Measurements from ENCODE around the gene F7. TPM values are rescaled to one million over a fixed set of nuclear protein-coding genes. Genes with fewer than 3 reads are reported as not detected.
"Not testable (repeated sequence)": the region's sequence is repeated elsewhere in the genome, so short reads cannot be mapped to it uniquely, and the experiment has no call there.

The F7 gene
- polyA plus RNA-seq, 4 donors: 0.24 to 45.3 TPM; not detected in 2

DNA sequence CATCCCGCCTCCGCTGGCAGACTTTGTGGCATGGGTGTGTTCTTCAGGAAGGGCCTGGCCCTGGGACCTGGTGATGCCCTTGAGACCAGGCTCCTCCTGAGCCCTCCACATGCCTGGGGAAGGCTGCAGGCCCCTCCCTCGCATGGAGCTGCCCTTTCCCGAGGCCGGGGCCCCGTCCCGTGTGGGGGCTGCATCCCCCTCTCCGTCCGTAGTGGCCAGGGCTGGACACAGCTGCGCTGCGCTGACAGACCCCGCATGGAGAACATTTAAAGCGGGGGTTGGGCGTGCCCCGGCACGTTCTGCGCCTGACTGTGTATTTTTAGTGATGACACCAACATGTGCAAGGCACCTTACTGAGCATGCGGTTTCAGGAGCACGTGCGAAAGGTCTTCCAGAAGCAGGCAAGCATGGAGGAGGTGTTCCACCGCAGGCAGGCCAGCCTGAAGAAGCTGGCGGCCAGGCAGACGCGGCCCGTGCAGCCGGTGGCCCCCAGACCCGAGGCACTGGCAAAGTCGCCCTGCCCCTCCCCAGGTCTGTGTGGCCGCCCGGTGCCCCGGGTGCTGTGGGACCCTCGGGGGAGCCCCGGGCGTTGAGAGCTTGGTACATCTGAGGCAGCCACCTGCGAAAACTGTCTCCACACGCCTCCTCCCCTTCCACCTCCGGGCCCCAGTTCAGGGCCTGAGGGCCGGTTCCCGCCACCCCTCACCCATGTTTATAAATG, 28.8 kb upstream of the F7 start:
- Histone ChIP-seq H3K4me1 (ENCODE audit: control insufficient read depth in 3 of 3, insufficient read depth in 2 of 3, low read depth in 1 of 3, low read length in 2 of 3) (no peaks in the 10 kb centered on the region), H3K27ac (ENCODE audit: low read depth in 1 of 3, low read length in 2 of 3) (no peak overlapping the region), H3K27me3 (ENCODE audit: control insufficient read depth in 3 of 3, insufficient read depth in 3 of 3, low read length in 3 of 3) (no peaks in the 10 kb centered on the region), H3K36me3 (ENCODE audit: control insufficient read depth in 3 of 3, insufficient read depth in 2 of 3, low read depth in 1 of 3, low read length in 3 of 3) (peaks cover 0 to 75% (median 0%) of the 10 kb centered on the region in 3 donors), H3K9me3 (ENCODE audit: control insufficient read depth in 2 of 2, insufficient read depth in 1 of 2, low read depth in 1 of 2, low read length in 1 of 2) (no peaks in the 10 kb centered on the region), H3K4me3 (ENCODE audit: low read depth in 1 of 3, low read length in 3 of 3) (no peak overlapping the region)
- FAIRE-seq: no peak
- DNase-seq: no peak
- 93 to 97% (median 97%) methylated on average over 34 to 39 of the region's 39 CpGs for WGBS, 3 donors

DNA sequence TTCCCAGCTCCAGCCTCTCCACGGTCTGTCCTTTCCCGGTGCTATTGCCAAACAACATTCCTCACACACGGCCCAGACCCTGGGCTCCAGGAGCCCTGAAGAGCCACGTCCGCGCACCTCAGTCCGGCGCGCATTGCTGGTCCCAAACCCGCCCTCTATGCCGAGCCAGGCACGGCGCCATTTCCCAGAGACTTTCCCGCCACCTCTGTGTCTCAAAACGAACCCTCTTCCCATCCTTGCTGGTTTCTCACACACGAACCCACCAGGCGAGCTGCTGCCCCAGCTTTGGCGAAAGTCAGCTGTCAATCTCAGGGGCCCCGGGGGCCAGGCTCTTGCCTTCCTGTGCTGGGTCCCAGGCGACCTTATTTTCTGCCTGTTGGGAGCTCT, 28.0 kb upstream of the F7 start:
- DNase-seq: no peak
- no peak for FAIRE-seq
- Histone ChIP-seq H3K4me3 (ENCODE audit: low read depth in 1 of 3, low read length in 3 of 3) (no peak overlapping the region), H3K9me3 (ENCODE audit: control insufficient read depth in 2 of 2, insufficient read depth in 1 of 2, low read depth in 1 of 2, low read length in 1 of 2) (no peaks in the 10 kb centered on the region), H3K27me3 (ENCODE audit: control insufficient read depth in 3 of 3, insufficient read depth in 3 of 3, low read length in 3 of 3) (no peaks in the 10 kb centered on the region), H3K36me3 (ENCODE audit: control insufficient read depth in 3 of 3, insufficient read depth in 2 of 3, low read depth in 1 of 3, low read length in 3 of 3) (peaks cover 0 to 79% (median 0%) of the 10 kb centered on the region in 3 donors), H3K4me1 (ENCODE audit: control insufficient read depth in 3 of 3, insufficient read depth in 2 of 3, low read depth in 1 of 3, low read length in 2 of 3) (no peaks in the 10 kb centered on the region), H3K27ac (ENCODE audit: low read depth in 1 of 3, low read length in 2 of 3) (no peak overlapping the region)
- WGBS, 3 donors: 87 to 94% (median 92%) methylated on average over 20 of the region's 20 CpGs

DNA sequence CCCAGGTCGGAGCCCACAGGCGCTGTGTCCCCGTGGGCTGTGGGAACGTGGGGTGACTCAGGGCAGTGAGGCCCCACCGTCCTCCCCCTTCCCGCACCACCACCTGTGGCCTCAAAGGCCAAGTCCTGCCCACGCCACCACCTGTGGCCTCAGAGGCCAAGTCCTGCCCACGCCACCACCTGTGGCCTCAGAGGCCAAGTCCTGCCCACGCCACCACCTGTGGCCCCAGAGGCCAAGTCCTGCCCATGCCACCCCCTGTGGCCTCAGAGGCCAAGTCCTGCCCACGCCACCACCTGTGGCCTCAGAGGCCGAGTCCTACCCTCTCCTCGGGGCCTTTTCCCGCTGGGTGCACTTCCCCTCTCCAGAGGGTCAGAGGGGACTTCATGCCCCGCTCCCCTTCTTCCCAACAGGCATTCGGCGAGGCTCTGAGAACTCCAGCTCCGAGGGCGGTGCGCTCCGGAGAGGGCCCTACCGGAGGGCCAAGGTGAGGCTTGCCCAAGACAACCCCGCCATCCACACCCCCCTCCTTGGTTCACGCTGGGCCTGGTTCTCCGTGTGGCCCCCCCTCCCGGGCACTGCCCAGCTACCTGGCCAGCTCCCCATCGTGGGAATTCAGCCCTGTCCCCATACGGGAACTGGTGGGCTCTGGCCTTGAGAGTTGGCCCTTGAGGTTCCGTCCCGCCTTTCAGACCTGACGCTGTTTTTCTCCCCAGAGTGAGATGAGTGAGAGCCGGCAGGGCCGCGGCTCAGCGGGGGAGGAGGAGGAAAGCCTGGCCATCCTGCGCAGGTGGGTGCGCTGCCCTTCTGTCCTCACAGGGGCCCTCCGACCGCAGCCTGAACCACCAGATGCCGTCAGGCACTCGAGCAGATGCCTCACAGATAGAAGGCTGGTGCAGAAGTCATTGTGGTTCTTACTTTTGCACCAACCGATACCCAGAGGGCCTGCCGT, 27.4 kb upstream of the F7 start:
- DNase-seq: no peak
- Histone ChIP-seq H3K4me1 (ENCODE audit: control insufficient read depth in 3 of 3, insufficient read depth in 2 of 3, low read depth in 1 of 3, low read length in 2 of 3) (no peaks in the 10 kb centered on the region), H3K4me3 (ENCODE audit: low read depth in 1 of 3, low read length in 3 of 3) (no peak overlapping the region), H3K36me3 (ENCODE audit: control insufficient read depth in 3 of 3, insufficient read depth in 2 of 3, low read depth in 1 of 3, low read length in 3 of 3) (peaks cover 0 to 85% (median 0%) of the 10 kb centered on the region in 3 donors), H3K27ac (ENCODE audit: low read depth in 1 of 3, low read length in 2 of 3) (no peak overlapping the region), H3K27me3 (ENCODE audit: control insufficient read depth in 3 of 3, insufficient read depth in 3 of 3, low read length in 3 of 3) (no peaks in the 10 kb centered on the region), H3K9me3 (ENCODE audit: control insufficient read depth in 2 of 2, insufficient read depth in 1 of 2, low read depth in 1 of 2, low read length in 1 of 2) (no peaks in the 10 kb centered on the region)
- FAIRE-seq: no peak
- WGBS, 3 donors: 92 to 93% (median 93%) methylated on average over 39 to 42 of the region's 42 CpGs

DNA sequence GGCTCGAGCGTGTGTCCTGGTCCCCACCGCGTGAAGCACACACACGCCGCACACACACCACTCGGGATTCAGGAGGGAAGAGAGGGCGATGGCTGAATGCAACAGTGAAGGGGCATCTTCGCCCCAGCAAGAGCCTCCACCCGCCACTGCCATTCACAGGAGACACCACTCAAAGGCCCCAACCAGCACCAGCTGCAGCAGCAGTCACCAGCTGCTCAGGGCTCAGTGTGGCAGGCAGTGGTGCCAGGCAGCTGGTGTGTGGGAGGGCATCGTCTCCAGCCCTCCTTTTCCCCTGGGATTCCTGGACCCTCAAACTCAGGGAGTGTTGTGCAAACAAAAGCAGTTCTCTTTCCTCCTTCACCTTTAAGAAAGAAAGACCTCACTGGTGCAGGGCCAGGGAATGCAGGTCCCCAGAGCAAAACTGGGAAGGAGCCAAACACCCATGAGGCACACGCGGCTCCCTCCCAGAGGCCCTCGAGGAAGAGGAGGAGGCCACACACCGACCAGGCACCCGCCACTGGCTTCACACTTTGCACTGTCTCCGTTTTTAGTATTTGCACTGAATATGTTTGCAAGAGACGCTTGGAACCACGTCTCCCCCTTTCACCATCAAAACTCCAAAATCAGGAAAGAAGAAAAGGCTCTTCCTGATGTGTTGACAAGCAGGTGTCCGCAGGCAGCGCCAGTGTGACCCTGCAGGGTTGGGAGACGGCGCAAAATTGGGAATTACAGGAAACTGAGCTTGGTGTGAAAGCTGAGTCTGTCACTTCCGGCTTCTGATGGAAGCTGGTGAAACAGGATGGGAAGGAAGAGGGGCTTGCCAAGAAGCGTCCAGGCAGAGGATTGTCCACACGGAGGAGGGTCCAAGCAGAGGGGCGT, 26.4 kb upstream of the F7 start:
- H3K27ac ChIP-seq (ENCODE audit: low read depth in 1 of 3, low read length in 2 of 3): no peak overlapping the region
- DNase-seq: no peak
- H3K4me1 ChIP-seq (ENCODE audit: control insufficient read depth in 3 of 3, insufficient read depth in 2 of 3, low read depth in 1 of 3, low read length in 2 of 3): no peaks in the 10 kb centered on the region
- H3K27me3 ChIP-seq (ENCODE audit: control insufficient read depth in 3 of 3, insufficient read depth in 3 of 3, low read length in 3 of 3): no peaks in the 10 kb centered on the region
- WGBS, 3 donors: 81 to 86% (median 86%) methylated on average over 25 to 27 of the region's 27 CpGs
- no peaks in the 10 kb centered on the region for H3K9me3 ChIP-seq (ENCODE audit: control insufficient read depth in 2 of 2, insufficient read depth in 1 of 2, low read depth in 1 of 2, low read length in 1 of 2)
- FAIRE-seq: no peak
- no peak overlapping the region for H3K4me3 ChIP-seq (ENCODE audit: low read depth in 1 of 3, low read length in 3 of 3)
- peaks cover 0 to 85% (median 0%) of the 10 kb centered on the region in 3 donors for H3K36me3 ChIP-seq (ENCODE audit: control insufficient read depth in 3 of 3, insufficient read depth in 2 of 3, low read depth in 1 of 3, low read length in 3 of 3)

DNA sequence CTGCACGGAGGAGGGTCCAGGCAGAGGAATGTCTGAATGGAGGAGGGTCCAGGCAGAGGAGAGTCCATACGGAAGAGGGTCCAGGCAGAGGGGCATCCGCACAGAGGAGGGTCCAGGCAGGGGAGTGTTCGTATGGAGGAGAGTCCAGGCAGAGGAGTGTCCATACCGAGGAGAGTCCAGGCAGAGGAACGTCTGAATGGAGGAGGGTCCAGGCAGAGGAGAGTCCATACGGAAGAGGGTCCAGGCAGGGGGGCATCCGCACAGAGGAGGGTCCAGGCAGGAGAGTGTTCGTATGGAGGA, 25.9 kb upstream of the F7 start:
- not testable (repeated sequence) for H3K9me3 ChIP-seq (ENCODE audit: control insufficient read depth in 2 of 2, insufficient read depth in 1 of 2, low read depth in 1 of 2, low read length in 1 of 2); H3K27me3 ChIP-seq (ENCODE audit: control insufficient read depth in 3 of 3, insufficient read depth in 3 of 3, low read length in 3 of 3); H3K27ac ChIP-seq (ENCODE audit: low read depth in 1 of 3, low read length in 2 of 3); H3K4me1 ChIP-seq (ENCODE audit: control insufficient read depth in 3 of 3, insufficient read depth in 2 of 3, low read depth in 1 of 3, low read length in 2 of 3); DNase-seq; H3K4me3 ChIP-seq (ENCODE audit: low read depth in 1 of 3, low read length in 3 of 3); FAIRE-seq
- peaks cover 0 to 85% (median 0%) of the 10 kb centered on the region in 3 donors for H3K36me3 ChIP-seq (ENCODE audit: control insufficient read depth in 3 of 3, insufficient read depth in 2 of 3, low read depth in 1 of 3, low read length in 3 of 3)
- 69 to 72% (median 71%) methylated on average over 6 to 9 of the region's 9 CpGs for WGBS, 3 donors

DNA sequence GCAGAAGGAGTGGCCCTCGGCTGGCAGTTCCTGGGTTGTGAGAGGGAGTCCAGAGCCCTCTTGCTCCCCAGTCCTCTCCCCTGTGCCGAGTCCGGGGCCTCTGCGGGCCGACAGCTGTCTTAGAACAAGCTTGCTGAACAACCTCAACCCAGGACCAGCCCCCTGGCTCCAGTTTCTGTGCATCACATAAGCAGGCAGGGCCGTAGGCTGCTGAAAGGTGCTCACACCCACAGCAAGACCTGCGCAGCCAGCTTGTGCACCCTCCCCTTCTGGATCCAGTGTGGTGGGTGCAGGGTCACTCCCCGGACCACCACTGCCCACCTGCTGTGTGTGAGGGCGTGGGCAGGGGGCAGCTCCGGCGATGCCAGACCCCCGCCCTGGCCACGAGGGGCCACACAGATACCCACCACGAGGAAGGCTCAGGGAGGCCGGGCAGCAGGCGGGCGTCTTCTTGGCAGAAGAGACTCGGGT, 25.2 kb upstream of the F7 start:
- DNase-seq: no peak
- no peaks in the 10 kb centered on the region for H3K4me1 ChIP-seq (ENCODE audit: control insufficient read depth in 3 of 3, insufficient read depth in 2 of 3, low read depth in 1 of 3, low read length in 2 of 3)
- peaks cover 0 to 86% (median 0%) of the 10 kb centered on the region in 3 donors for H3K36me3 ChIP-seq (ENCODE audit: control insufficient read depth in 3 of 3, insufficient read depth in 2 of 3, low read depth in 1 of 3, low read length in 3 of 3)
- no peak overlapping the region for H3K4me3 ChIP-seq (ENCODE audit: low read depth in 1 of 3, low read length in 3 of 3)
- no peaks in the 10 kb centered on the region for H3K27me3 ChIP-seq (ENCODE audit: control insufficient read depth in 3 of 3, insufficient read depth in 3 of 3, low read length in 3 of 3)
- WGBS, 3 donors: 87 to 90% (median 88%) methylated on average over 15 to 18 of the region's 18 CpGs
- no peaks in the 10 kb centered on the region for H3K9me3 ChIP-seq (ENCODE audit: control insufficient read depth in 2 of 2, insufficient read depth in 1 of 2, low read depth in 1 of 2, low read length in 1 of 2)
- no peak overlapping the region for H3K27ac ChIP-seq (ENCODE audit: low read depth in 1 of 3, low read length in 2 of 3)
- no peak for FAIRE-seq

DNA sequence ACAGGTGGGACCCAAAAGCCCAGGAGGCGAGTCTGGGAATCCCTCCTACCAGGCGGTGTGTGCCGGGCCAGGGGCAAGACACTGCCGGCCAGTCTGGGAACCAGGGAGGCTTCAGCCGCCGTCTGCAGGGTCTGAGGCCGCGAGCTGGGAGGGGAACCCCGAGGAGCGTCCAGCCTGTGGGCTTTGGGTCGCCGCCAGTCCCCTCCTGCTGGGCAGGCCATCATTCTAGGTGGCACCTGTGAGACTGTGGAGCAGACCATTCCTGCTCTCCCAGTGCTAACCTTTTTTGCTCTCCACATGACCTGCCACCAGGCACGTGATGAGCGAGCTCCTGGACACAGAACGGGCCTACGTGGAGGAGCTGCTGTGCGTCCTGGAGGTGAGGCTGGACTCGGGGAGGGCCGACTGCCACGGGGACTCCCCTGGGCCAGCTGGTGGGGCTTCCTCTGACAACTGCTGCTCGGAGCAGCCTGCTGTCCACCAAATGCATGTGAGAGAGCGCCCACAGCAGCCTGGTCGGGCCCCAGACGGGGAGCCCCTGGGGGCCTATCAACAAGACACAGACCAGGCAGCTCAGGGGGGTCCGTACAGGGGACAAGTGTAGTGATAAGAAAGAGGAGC, 24.6 kb upstream of the F7 start:
- no peak overlapping the region for H3K4me3 ChIP-seq (ENCODE audit: low read depth in 1 of 3, low read length in 3 of 3)
- FAIRE-seq: no peak

More for the DNA sequence above, 24.6 kb upstream of the F7 start:
- H3K36me3 ChIP-seq (ENCODE audit: control insufficient read depth in 3 of 3, insufficient read depth in 2 of 3, low read depth in 1 of 3, low read length in 3 of 3): peaks cover 0 to 84% (median 0%) of the 10 kb centered on the region in 3 donors
- no peak for DNase-seq
- no peaks in the 10 kb centered on the region for H3K4me1 ChIP-seq (ENCODE audit: control insufficient read depth in 3 of 3, insufficient read depth in 2 of 3, low read depth in 1 of 3, low read length in 2 of 3)
- 87 to 88% (median 87%) methylated on average over 25 of the region's 25 CpGs for WGBS, 3 donors
- no peaks in the 10 kb centered on the region for H3K27me3 ChIP-seq (ENCODE audit: control insufficient read depth in 3 of 3, insufficient read depth in 3 of 3, low read length in 3 of 3)
- no peak overlapping the region for H3K27ac ChIP-seq (ENCODE audit: low read depth in 1 of 3, low read length in 2 of 3)
- H3K9me3 ChIP-seq (ENCODE audit: control insufficient read depth in 2 of 2, insufficient read depth in 1 of 2, low read depth in 1 of 2, low read length in 1 of 2): no peaks in the 10 kb centered on the region
